Neural cell (in vitro differentiated cells): ENCODE measurements around the gene PTK6. TPM values are rescaled to one million over a fixed set of nuclear protein-coding genes. Genes with fewer than 3 reads are reported as not detected.

Experiments
- H2AFZ ChIP-seq: fragments of 200-600, 300-800 bp; sonication (generic), shearing (Covaris generic); 2 replicates; pipeline ENCODE4 v1.6.0; 2014; ENCODE audit warnings: low read depth, mild to moderate bottlenecking, antibody characterized with exemption, low read length, moderate library complexity
- H3F3A ChIP-seq: fragments of 200-600 bp; shearing (Covaris generic); 2 replicates; pipeline ENCODE4 v1.6.1; 2016; ENCODE audit warnings: mild to moderate bottlenecking, moderate library complexity, mixed read lengths, antibody characterized with exemption, low read length; ENCODE audit not compliant: insufficient read depth, poor library complexity, severe bottlenecking
- H3K27ac ChIP-seq: fragments of 200-600, 300-800 bp; sonication (generic), shearing (Covaris generic); 2 replicates; pipeline ENCODE4 v1.5.1; 2014; ENCODE audit warnings: mild to moderate bottlenecking, low read length, moderate library complexity
- H3K27me3 ChIP-seq: fragments of 300-800, 200-600 bp; sonication (generic), shearing (Covaris generic); 2 replicates; pipeline ENCODE4 v1.6.0; 2014; ENCODE audit warnings: mild to moderate bottlenecking, low read depth, low read length, moderate library complexity; ENCODE audit not compliant: insufficient read depth
- H3K36me3 ChIP-seq: fragments of 300-800, 200-600 bp; sonication (generic), shearing (Covaris generic); 2 replicates; pipeline ENCODE4 v1.5.1; 2014; ENCODE audit warnings: mild to moderate bottlenecking, antibody characterized with exemption, low read length, moderate library complexity; ENCODE audit not compliant: insufficient read depth
- H3K4me2 ChIP-seq: fragments of 300-800, 200-600 bp; sonication (generic), shearing (Covaris generic); 2 replicates; pipeline ENCODE4 v1.6.0; 2014; ENCODE audit warnings: mild to moderate bottlenecking, low read length
- H3K4me3 ChIP-seq: fragments of 300-800, 200-600 bp; sonication (generic), shearing (Covaris generic); 2 replicates; pipeline ENCODE4 v1.5.1; 2014; ENCODE audit warnings: mild to moderate bottlenecking, low read length, moderate library complexity
- H3K79me2 ChIP-seq: fragments of 200-600 bp; shearing (Covaris generic); replicated peaks from 2 replicates; pipeline ENCODE4 v1.6.0; 2014; ENCODE audit warnings: mild to moderate bottlenecking, low read length, moderate library complexity; ENCODE audit not compliant: insufficient read depth
- H3K9ac ChIP-seq: fragments of 300-800, 200-600 bp; sonication (generic), shearing (Covaris generic); 2 replicates; pipeline ENCODE4 v1.6.1; 2016; ENCODE audit warnings: mild to moderate bottlenecking, low read length, mixed read lengths
- H3K9me2 ChIP-seq: fragments of 200-600 bp; shearing (Covaris generic); 2 replicates; pipeline ENCODE4 v1.6.1; 2016; ENCODE audit warnings: mild to moderate bottlenecking, low read length, mixed read lengths; ENCODE audit not compliant: insufficient read depth
- H3K9me3 ChIP-seq: fragments of 200-600, 300-800 bp; sonication (generic), shearing (Covaris generic); 2 replicates; pipeline ENCODE4 v1.6.1; 2016; ENCODE audit warnings: mild to moderate bottlenecking, mixed run types, low read length, moderate library complexity, mixed read lengths
- H4K20me1 ChIP-seq: fragments of 200-600 bp; shearing (Covaris generic); 2 replicates; pipeline ENCODE4 v1.6.1; 2016; ENCODE audit warnings: mild to moderate bottlenecking, mixed run types; ENCODE audit not compliant: insufficient read depth
- CTCF ChIP-seq: fragments of 450-650 bp; IDR thresholded peaks from 2 replicates; pipeline ENCODE4 v1.5.1; 2014; ENCODE audit warnings: antibody characterized with exemption, mild to moderate bottlenecking, moderate library complexity; ENCODE audit not compliant: poor library complexity, severe bottlenecking
- EP300 ChIP-seq: fragments of 450-650 bp; conservative IDR thresholded peaks from 2 replicates; pipeline ENCODE4 v1.6.1; 2014; ENCODE audit warnings: antibody characterized with exemption, mild to moderate bottlenecking, moderate library complexity; ENCODE audit not compliant: poor library complexity, severe bottlenecking
- EZH2 ChIP-seq: fragments of 200-600, 300-800 bp; shearing (Covaris generic), sonication (generic); IDR thresholded peaks from 2 replicates; pipeline ENCODE4 v1.6.1; 2014; ENCODE audit warnings: antibody characterized with exemption, low read length, borderline replicate concordance, mild to moderate bottlenecking; ENCODE audit not compliant: insufficient read depth, poor library complexity, severe bottlenecking
- MXI1 ChIP-seq: fragments of 450-650 bp; conservative IDR thresholded peaks from 2 replicates; pipeline ENCODE4 v1.6.1; 2014; ENCODE audit warnings: antibody characterized with exemption, mild to moderate bottlenecking; ENCODE audit not compliant: poor library complexity, severe bottlenecking
- POLR2AphosphoS5 ChIP-seq: IDR thresholded peaks from 2 replicates; pipeline ENCODE4 v1.6.1; 2012
- RAD21 ChIP-seq: fragments of 450-650 bp; conservative IDR thresholded peaks from 2 replicates; pipeline ENCODE4 v1.6.1; 2014; ENCODE audit warnings: antibody characterized with exemption, mild to moderate bottlenecking, moderate library complexity
- REST ChIP-seq: IDR thresholded peaks from 2 replicates; pipeline ENCODE4 v1.6.1; 2012; ENCODE audit warnings: borderline replicate concordance
- SMC3 ChIP-seq: fragments of 450-650 bp; conservative IDR thresholded peaks from 2 replicates; pipeline ENCODE4 v1.6.1; 2014; ENCODE audit warnings: antibody characterized with exemption, mild to moderate bottlenecking, moderate library complexity; ENCODE audit not compliant: poor library complexity
- TAF1 ChIP-seq: IDR thresholded peaks from 2 replicates; pipeline ENCODE4 v1.6.1; 2012; ENCODE audit warnings: low read depth
- polyA plus RNA-seq: library from polyadenylated mRNA; depleted of rRNA; stranded (reverse); fragments of >200 nt; gene quantifications from 2 replicates; pipeline ENCODE4 v1.2.3, GENCODE V29; 2014

Gene PTK6
- polyA plus RNA-seq, 1 donor from 2014 or later, result not detected

GRCh38 chr20:63508072-63508768 is 29.0 kb downstream of the PTK6 start:
- H2AFZ ChIP-seq, result no peak overlapping the region

More at GRCh38 chr20:63508072-63508768, 29.0 kb downstream of the PTK6 start:
- Histone ChIP-seq H3K27ac (no peak overlapping the region), H3K4me3 (no peak overlapping the region), H3K9me2 (no peaks in the 10 kb centered on the region), H3K36me3 (no peaks in the 10 kb centered on the region), H3K9ac (no peak overlapping the region), H3K4me2 (no peak overlapping the region), H4K20me1 (no peaks in the 10 kb centered on the region), H3F3A (no peaks in the 10 kb centered on the region), H3K9me3 (peaks cover 9% of the 10 kb centered on the region), H3K79me2 (no peaks in the 10 kb centered on the region), H3K27me3 (no peaks in the 10 kb centered on the region)
- TF ChIP-seq MXI1, result no peak
- no peak for TF ChIP-seq SMC3
- no peak for TF ChIP-seq RAD21
- no peak for TF ChIP-seq POLR2AphosphoS5
- TF ChIP-seq CTCF, result no peak
- TF ChIP-seq EZH2, result no peak
- no peak for TF ChIP-seq EP300
- TF ChIP-seq REST, result no peak
- no peak for TF ChIP-seq TAF1
